Activated naive CD4-positive, alpha-beta T cell treated with anti-CD3 and anti-CD28 coated beads, Interleukin-2, amount 50 U/mL, for 24 hours (primary cell): ENCODE data around the gene STX8.

Source experiments
- H3K27ac Mint-ChIP-seq: one replicate; pipeline ENCODE4 v1.8.0; 2021; ENCODE audit warnings: mild to moderate bottlenecking, mixed read lengths
- H3K27me3 Mint-ChIP-seq: one replicate; pipeline ENCODE4 v1.8.0; 2021; ENCODE audit warnings: mixed read lengths
- H3K36me3 Mint-ChIP-seq: one replicate; pipeline ENCODE4 v1.8.0; 2021; ENCODE audit warnings: mixed read lengths
- H3K4me1 Mint-ChIP-seq: one replicate; pipeline ENCODE4 v1.8.0; 2021; ENCODE audit warnings: mixed read lengths
- H3K4me3 Mint-ChIP-seq: one replicate; pipeline ENCODE4 v1.8.0; 2021; ENCODE audit warnings: mild to moderate bottlenecking, mixed read lengths
- H3K9me3 Mint-ChIP-seq: one replicate; pipeline ENCODE4 v1.8.0; 2021; ENCODE audit warnings: mixed read lengths

Gene STX8

DNA sequence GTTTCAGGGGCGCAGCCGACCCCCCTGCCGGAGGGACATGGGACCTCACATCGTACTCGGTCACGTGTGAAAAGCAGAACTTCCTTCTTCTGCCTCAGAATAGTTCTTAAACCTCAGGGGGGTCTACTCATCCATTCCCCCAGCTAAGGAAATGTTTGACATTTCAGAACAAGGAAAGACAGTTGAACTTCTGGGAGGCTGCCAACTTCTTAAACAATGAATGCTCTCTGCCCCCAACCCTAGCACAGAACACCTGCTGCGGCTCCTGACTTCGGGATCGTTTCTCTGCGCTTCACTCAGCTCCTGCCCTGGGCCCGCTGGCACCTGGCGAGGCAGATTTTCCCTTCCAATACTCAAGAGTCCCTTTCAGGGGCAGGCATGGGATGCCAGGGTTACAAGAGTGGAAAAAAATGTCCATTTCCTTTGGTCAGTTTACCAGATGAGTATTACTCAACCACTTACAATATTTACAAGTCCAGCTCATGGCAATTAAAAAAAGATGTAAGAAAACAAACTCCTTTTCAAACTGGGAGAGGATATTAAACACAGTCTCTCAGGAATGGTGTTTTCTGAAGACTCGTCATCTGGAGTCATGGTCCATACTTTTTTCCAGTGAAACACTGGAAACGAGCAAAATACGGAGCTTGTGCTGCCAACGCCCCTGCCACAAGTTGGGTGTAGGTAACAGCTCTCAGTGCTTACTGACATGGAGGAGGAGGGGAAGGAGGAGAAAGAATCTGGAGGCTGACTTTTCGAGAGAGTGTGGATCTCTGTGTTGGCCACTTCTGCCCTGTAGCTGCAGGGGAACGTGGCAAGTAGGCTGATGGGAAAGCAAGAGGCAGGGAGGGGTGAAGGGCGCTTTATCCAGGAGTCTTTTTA lies 318.6 kb downstream of the STX8 start:
- peaks cover 17% of the 10 kb centered on the region for H3K4me1 Mint-ChIP-seq
- H3K4me3 Mint-ChIP-seq: no peak overlapping the region
- no peak overlapping the region for H3K27ac Mint-ChIP-seq

DNA sequence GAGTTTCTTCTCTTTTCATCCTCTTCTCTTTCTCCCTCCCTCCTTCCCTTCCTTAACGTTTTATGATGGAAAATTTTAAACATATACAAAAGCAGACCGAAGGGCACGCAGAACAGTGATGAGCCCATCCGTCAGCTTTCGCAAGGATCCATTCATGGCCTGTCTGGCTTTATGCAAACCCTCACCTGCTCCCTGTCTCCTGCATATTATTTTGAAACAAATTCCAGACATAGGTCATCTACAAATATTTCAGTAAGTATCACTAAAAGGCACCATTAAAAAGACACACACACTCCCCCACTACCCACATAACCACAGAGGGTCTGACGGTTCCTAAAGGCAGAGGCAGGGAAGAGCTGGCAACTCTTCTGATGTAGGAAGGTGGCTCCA lies 319.3 kb downstream of the STX8 start:
- Mint-ChIP-seq H3K4me1 (peaks cover 17% of the 10 kb centered on the region), H3K9me3 (no peaks in the 10 kb centered on the region), H3K27ac (no peak overlapping the region), H3K36me3 (no peaks in the 10 kb centered on the region), H3K27me3 (no peaks in the 10 kb centered on the region), H3K4me3 (no peak overlapping the region)

More for the DNA sequence above, 318.6 kb downstream of the STX8 start:
- Mint-ChIP-seq H3K27me3 (no peaks in the 10 kb centered on the region), H3K36me3 (no peaks in the 10 kb centered on the region), H3K9me3 (no peaks in the 10 kb centered on the region)

DNA sequence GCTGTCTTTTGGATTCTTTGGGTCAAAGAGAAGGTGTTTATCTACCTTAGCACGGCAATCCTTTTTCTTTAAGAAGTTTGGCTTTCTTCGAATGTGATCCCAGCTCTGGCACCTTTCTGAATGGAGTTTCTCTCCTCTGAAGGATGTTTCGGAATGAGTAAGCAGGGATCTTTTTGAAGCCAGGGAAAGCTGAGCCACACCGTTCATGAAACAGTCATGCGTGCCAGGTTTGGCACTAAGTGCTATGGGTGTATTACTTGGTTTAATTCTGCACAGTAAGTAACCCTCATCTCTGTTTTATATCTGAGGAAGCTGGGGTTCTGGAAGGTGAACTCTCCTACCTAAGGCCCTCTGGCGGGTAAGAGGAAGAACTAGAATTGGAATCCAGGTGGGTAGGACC lies 319.8 kb downstream of the STX8 start:
- Mint-ChIP-seq H3K4me1 (peaks cover 17% of the 10 kb centered on the region), H3K9me3 (no peaks in the 10 kb centered on the region), H3K27me3 (no peaks in the 10 kb centered on the region), H3K27ac (no peak overlapping the region), H3K36me3 (no peaks in the 10 kb centered on the region), H3K4me3 (no peak overlapping the region)

DNA sequence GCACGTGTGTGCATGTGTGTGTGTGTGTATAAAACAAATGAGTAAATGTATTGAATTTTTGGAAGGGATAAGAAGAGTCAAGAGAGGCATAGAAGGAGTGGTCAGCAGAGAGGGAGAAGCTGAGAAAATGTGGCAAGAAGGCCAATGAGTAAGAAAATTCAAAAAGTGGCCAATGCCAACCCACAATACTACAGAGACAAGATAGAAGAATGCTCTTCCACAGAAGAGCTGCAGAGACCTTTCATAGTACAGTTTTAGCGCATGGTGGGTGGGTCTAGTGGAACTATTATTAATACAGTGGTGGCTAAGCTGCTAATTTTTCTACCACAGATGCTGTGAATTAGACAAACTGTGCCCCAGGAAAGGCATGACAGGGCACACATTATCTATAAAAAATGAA lies 320.8 kb downstream of the STX8 start:
- H3K36me3 Mint-ChIP-seq: no peaks in the 10 kb centered on the region
- H3K27ac Mint-ChIP-seq: no peak overlapping the region
- H3K4me3 Mint-ChIP-seq: no peak overlapping the region
- H3K9me3 Mint-ChIP-seq: no peaks in the 10 kb centered on the region
- H3K4me1 Mint-ChIP-seq: peaks cover 17% of the 10 kb centered on the region
- H3K27me3 Mint-ChIP-seq: no peaks in the 10 kb centered on the region

DNA sequence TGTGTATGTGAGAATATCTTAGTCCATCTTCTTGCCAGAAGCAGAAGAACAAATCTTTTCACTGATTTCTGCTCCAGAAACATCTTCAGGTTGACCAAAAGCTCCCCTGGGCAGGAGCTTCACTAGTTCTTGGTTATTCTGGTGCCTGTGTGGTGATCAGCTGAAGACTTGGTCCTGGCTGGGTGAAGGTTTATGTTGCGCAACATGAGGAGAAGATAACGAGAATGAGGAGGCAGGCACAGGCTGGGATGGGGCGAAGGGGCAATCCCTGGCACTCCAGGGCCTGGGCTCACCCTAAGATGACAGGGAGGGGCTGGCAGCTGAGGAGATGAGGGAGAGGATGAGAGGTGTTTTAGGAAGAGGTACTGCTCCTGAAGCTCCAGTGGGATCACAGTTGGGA lies 322.3 kb downstream of the STX8 start:
- H3K9me3 Mint-ChIP-seq: no peaks in the 10 kb centered on the region
- H3K4me1 Mint-ChIP-seq: peaks cover 17% of the 10 kb centered on the region
- H3K36me3 Mint-ChIP-seq: no peaks in the 10 kb centered on the region
- no peak overlapping the region for H3K4me3 Mint-ChIP-seq
- H3K27me3 Mint-ChIP-seq: no peaks in the 10 kb centered on the region
- no peak overlapping the region for H3K27ac Mint-ChIP-seq

DNA sequence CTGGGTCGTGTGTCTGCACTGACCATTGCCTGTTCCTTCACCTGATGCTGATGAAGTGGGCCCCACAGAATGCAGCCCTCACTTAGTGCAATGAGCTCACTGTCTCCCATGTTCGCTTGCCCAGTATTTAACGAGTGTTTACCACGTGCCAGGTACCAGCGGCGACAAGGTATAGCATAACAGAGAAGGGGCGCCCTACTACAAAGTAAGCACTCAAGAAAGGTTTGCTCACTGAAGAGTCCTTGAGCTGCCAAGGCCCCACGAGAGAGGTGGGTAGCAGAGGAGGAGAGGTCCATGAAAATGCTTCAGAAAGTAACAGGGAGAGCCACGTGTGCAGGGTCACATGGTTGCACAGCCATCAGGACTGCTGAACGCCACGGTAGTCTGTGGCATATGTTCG lies 324.3 kb downstream of the STX8 start:
- no peak overlapping the region for H3K27ac Mint-ChIP-seq
- no peaks in the 10 kb centered on the region for H3K27me3 Mint-ChIP-seq
- no peak overlapping the region for H3K4me3 Mint-ChIP-seq
- peaks cover 17% of the 10 kb centered on the region for H3K4me1 Mint-ChIP-seq
- H3K9me3 Mint-ChIP-seq: no peaks in the 10 kb centered on the region
- H3K36me3 Mint-ChIP-seq: no peaks in the 10 kb centered on the region

DNA sequence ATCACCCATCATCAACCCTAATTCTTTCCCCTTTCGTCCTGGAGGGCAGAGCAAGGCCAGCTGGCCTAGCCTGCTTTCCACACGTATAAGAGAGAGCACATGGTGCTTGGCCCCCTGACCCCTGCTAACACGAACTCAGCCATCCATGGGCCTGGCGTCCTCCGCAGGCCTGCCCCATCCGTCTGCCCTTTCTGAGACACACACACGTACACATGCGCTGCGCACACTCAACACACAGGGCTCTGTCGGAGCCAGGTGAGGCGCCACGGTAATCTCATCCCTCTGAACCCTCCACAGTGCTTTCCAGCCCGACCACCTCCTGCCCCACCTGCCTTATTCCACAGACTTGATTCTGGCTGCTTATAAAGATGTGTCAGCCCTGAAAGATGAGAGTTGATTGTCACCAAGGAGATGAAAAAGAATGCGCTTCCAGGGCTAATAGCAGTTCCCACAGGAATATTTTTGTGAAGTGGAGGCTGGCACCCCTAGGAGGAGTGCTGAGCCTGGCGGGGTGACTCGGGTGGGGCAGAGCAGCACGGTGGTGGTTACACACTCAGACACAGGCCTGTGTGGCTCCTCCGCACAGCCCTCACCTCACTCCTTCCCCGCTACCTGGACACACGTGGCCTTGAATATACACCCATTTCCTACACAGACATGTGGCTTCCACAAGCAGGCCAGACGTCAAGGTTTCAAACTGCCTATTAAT lies 326.2 kb downstream of the STX8 start:
- no peaks in the 10 kb centered on the region for H3K36me3 Mint-ChIP-seq
- peaks cover 17% of the 10 kb centered on the region for H3K4me1 Mint-ChIP-seq
- no peak overlapping the region for H3K4me3 Mint-ChIP-seq
- H3K9me3 Mint-ChIP-seq: no peaks in the 10 kb centered on the region
- no peak overlapping the region for H3K27ac Mint-ChIP-seq
- no peaks in the 10 kb centered on the region for H3K27me3 Mint-ChIP-seq

DNA sequence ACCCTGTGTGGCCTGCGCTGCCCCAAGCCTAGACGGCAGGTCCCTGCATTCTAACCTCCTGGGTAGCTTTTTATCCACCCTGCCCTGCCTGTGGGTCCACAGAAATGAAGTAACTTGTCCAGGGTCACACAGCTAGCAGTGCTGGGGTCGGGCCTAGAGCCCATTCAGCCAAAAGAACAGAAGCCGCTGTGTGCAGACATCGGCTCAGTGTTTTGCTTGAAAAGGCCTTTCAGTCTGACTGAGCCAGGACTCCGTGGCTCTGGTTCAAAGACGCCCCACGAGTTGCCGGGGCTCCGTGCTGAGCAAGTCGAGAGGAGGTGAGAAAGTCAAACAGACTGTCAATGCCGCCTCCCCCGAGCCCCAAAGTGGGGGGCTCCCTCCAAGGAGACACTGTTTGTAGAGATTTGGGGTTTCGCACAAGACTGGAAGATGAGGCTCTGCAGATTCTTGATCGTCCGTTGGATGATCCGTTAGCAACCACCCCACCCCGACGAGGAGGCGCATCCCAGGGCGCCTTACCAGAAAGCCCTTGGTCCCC lies 328.1 kb downstream of the STX8 start:
- Mint-ChIP-seq H3K27me3 (no peaks in the 10 kb centered on the region), H3K36me3 (no peaks in the 10 kb centered on the region), H3K27ac (no peak overlapping the region), H3K9me3 (no peaks in the 10 kb centered on the region), H3K4me3 (no peak overlapping the region), H3K4me1 (peaks cover under 1% of the 10 kb centered on the region)

DNA sequence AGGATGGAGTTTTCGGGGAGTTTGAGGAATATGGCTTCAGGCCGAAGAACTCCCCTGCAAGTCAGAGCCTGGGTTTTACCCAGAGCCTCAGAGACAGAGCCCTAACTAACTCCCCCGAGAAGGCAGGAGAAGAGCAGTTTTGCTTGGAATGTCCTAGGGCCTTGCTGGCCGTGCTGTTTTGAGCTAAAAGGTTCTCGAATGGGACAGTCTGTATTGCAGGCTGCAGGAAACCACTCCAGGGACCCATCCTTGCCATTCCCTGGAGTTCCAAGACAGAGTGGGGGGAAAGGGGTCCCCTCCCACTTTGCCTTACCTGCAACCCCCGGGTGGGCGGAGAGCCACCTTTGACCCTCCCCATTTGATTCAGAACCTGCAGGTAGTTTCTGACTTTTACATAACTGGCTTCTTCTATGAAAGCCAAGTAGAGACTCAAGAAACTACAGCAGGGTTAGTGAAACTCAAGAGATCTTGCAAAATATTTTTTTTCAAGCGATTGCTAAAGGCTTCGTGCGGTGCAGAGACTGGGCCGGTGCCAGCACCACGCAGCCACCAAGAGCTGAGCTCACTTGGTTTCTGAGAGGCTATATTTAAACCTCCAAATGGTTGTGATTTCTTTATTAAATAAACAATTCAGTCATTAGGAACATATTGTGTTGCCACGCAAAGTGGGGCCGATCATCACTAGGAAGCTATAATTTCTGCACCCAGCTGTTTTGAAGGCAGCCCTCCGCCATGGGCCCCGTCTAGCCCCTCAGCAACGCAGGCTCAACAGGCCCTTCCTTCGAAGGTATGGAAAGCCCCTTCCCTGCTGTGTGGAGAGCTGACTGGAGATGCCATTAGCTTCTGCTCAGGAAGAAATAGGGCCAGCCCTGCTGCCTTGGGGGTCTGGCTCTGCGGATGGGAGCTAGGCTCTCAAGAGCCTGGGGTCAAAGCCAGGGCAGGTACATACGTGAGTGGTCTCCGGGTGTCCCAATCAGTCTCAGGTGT lies 331.3 kb downstream of the STX8 start:
- Mint-ChIP-seq H3K27ac (no peak overlapping the region), H3K4me3 (no peak overlapping the region), H3K9me3 (no peaks in the 10 kb centered on the region), H3K36me3 (no peaks in the 10 kb centered on the region), H3K4me1 (peaks cover under 1% of the 10 kb centered on the region), H3K27me3 (no peaks in the 10 kb centered on the region)

DNA sequence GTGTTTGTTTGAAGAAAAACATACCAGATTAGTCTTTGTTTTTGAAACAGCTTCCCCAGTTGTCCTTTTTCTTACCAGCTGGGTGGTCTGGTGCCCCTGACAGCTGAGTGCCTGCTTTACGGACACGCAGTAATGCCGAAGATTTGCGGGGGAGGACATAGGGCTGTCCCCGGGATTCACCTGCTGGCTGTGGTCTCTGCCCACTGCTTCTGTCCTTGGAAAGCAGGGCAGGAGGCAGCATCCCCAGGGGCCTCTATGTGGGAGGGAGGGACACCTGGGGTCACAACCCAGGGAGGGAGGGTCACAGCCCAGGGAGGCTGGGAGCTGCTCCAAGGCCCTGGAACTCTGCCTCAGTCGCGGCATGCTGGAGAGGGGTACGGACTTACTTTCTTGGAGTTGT lies 332.6 kb downstream of the STX8 start:
- H3K4me3 Mint-ChIP-seq: no peak overlapping the region

DNA sequence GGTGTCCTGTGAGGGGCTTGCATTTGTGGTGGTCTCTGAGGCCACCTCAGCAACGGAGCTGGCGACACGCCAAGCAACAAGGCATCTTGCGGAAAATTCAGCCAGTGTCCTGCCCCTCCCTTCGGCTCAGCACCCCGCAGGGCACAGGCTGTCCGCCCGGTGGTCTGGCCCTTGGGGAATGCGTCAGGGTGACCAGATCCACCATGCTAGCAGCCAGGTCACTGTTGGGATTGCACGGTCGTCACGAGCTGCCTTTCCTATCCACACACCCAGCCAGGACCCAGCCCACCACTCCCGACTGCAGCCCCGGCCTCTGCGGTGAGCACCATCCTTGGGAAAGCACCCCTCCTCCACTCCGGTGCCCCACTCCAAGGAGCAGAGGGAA lies 333.1 kb downstream of the STX8 start:
- H3K9me3 Mint-ChIP-seq: no peaks in the 10 kb centered on the region
- H3K4me1 Mint-ChIP-seq: peaks cover 9% of the 10 kb centered on the region
- no peak overlapping the region for H3K4me3 Mint-ChIP-seq
- H3K27ac Mint-ChIP-seq: no peak overlapping the region
- H3K27me3 Mint-ChIP-seq: no peaks in the 10 kb centered on the region
- no peaks in the 10 kb centered on the region for H3K36me3 Mint-ChIP-seq

More for the DNA sequence above, 332.6 kb downstream of the STX8 start:
- Mint-ChIP-seq H3K4me1 (peaks cover 9% of the 10 kb centered on the region), H3K36me3 (no peaks in the 10 kb centered on the region), H3K27ac (no peak overlapping the region), H3K27me3 (no peaks in the 10 kb centered on the region), H3K9me3 (no peaks in the 10 kb centered on the region)

DNA sequence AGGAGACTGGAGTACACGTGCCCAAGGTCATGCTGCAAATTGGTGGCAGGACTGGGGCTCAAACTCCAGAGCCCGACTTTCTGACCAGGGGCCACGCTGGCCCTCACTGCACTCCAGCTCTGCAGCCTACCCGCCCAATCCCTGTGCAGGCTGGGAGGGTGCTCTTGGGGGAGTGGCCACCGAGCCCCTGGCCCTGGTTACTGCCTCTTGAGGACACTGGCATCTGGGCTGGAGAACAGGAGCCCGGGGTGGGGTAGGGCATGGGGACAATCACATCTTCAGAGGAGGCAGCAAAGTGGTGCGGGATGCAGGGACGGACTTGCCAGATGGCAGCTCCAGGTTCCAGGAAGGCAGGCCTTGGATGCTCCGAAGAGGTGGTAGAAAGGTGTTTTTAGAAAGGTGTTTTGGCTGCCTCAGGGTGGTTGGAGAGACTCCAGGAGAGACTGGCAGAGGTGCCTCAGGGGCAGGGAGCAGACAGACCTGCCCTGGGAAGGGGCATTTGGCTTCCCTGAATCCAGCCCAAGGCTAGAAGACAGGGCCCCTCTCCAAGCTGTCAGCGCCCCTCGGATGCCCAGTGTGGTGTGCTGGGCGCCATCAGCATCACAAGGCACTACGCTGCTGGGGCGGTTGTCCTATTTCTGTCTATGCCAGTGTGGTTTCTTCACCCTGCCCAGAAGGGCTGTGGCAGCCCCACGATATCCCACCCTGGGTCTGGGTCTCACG lies 333.7 kb downstream of the STX8 start:
- Mint-ChIP-seq H3K4me3 (peak overlapping the region; percentile 52), H3K9me3 (no peaks in the 10 kb centered on the region), H3K27ac (no peak overlapping the region), H3K27me3 (no peaks in the 10 kb centered on the region), H3K4me1 (peaks cover 9% of the 10 kb centered on the region), H3K36me3 (no peaks in the 10 kb centered on the region)

DNA sequence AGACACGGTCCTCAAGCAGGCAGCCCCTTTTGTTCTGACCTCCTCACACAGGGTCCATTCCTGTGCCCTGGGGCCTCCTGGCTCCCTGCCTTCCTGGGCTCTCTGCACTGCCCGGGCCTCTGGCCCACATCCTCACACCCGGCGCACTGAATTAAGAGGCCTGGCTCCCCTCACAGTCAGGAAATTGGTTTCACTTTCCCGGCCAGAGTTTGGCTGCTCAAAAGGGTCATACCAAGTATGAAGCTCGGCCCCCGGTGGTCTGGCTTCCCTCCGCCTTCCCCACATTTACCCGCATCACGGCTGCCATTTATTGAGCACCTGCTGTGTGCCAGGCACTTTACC lies 334.3 kb downstream of the STX8 start:
- Mint-ChIP-seq H3K27ac (no peak overlapping the region), H3K36me3 (no peaks in the 10 kb centered on the region), H3K4me3 (peak overlapping the region; percentile 52), H3K9me3 (no peaks in the 10 kb centered on the region), H3K4me1 (peaks cover 9% of the 10 kb centered on the region), H3K27me3 (no peaks in the 10 kb centered on the region)

DNA sequence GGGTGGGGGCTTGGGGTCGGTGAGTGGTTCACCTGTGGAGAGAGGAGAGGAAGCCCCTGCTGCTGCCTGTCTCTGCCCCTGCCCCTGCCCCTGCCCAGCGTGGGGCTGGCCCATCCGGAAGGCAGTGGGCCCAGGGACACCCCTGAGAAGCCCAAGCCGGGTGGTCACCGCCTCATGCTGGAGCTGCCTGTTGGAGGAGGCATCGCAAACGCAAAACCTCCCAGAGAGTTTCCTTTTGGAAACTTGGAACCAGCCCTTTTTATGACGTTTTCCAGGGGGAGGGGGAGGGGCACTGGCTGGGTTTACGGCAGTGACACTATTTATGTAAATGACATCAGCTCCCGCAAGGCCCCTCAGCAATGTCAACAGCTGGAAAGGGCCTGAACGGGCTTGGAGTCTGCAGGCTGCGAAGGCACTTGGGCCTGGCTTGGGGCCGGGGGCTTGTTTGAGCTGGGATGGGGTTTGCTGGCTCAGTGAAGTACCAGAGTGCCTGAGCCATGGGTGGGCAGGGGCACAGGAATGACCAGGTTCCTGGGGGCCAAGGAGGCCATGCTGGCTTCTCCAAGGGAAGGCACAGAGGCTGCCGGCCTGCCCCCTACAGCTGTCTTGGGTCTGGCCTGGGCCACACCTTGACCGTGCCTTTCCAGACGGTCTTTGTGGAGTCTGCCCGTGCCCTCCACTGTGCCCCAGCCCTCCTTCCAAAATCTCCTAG lies 334.8 kb downstream of the STX8 start:
- H3K27me3 Mint-ChIP-seq: no peaks in the 10 kb centered on the region
- H3K4me3 Mint-ChIP-seq: peak overlapping the region; percentile 65
- H3K27ac Mint-ChIP-seq: no peak overlapping the region
- H3K9me3 Mint-ChIP-seq: no peaks in the 10 kb centered on the region
- peaks cover 9% of the 10 kb centered on the region for H3K4me1 Mint-ChIP-seq
- no peaks in the 10 kb centered on the region for H3K36me3 Mint-ChIP-seq
